ENCODE data around the gene PBX2. TPM values are rescaled to one million over a fixed set of nuclear protein-coding genes. Genes with fewer than 3 reads are reported as not detected.

PBX2 gene
- total and polyA plus RNA-seq, 8 donors = 20.4 to 56.3 (median 29.8) TPM

DNA sequence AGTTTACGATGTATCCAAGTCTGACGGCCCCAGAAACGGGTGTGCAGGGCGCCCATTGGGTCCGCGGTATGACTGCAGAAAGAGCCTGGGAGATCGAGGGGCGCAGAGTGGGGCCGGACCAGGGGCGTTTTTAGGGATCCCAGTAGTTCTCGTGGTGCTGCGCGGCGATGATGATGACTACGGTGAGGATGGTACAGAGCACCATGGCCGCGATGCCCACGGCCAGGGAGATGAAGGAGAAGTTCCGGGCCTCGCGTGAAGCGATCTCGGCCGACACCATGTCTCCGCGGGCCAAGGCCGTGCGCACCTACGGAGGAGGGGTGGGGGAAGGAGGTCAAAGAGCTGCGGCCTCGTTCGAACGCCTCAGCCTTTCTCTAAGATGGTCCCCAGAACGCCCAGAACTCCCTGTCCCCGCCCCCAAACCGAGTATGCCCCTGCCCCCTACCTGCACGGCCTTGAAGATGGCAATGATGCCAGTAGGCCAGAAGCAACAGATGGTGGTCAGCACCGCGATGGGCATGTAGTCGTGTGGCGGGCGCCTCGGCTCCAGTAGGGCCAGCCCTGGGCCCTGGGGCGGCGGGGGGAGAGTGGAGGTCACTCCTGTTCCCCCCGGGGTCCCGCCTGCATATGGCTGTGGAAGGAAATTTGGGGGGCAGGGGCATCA lies 40.8 kb downstream of the PBX2 start:
- H3K4me3 ChIP-seq = peak overlapping the region in 2 of 4 donors; percentile 15 to 46
- no peaks in the 10 kb centered on the region for H3K9me3 ChIP-seq
- no peaks in the 10 kb centered on the region for H3K4me1 ChIP-seq
- TF ChIP-seq, protein P1, sequence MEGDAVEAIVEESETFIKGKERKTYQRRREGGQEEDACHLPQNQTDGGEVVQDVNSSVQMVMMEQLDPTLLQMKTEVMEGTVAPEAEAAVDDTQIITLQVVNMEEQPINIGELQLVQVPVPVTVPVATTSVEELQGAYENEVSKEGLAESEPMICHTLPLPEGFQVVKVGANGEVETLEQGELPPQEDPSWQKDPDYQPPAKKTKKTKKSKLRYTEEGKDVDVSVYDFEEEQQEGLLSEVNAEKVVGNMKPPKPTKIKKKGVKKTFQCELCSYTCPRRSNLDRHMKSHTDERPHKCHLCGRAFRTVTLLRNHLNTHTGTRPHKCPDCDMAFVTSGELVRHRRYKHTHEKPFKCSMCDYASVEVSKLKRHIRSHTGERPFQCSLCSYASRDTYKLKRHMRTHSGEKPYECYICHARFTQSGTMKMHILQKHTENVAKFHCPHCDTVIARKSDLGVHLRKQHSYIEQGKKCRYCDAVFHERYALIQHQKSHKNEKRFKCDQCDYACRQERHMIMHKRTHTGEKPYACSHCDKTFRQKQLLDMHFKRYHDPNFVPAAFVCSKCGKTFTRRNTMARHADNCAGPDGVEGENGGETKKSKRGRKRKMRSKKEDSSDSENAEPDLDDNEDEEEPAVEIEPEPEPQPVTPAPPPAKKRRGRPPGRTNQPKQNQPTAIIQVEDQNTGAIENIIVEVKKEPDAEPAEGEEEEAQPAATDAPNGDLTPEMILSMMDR (IDR thresholded peaks at IDR 0.05) = no peak
- no peaks in the 10 kb centered on the region for H3K27me3 ChIP-seq
- DNase-seq (no peak), FAIRE-seq (no peak), ATAC-seq (no peak)
- H3K36me3 ChIP-seq = no peaks in the 10 kb centered on the region
- intact Hi-C loops (cut with DNase I) = no loop called here
- H3K27ac ChIP-seq = no peak overlapping the region
- 33 to 40% methylated on average over 47 of the region's 47 CpGs for WGBS, 2 donors

DNA sequence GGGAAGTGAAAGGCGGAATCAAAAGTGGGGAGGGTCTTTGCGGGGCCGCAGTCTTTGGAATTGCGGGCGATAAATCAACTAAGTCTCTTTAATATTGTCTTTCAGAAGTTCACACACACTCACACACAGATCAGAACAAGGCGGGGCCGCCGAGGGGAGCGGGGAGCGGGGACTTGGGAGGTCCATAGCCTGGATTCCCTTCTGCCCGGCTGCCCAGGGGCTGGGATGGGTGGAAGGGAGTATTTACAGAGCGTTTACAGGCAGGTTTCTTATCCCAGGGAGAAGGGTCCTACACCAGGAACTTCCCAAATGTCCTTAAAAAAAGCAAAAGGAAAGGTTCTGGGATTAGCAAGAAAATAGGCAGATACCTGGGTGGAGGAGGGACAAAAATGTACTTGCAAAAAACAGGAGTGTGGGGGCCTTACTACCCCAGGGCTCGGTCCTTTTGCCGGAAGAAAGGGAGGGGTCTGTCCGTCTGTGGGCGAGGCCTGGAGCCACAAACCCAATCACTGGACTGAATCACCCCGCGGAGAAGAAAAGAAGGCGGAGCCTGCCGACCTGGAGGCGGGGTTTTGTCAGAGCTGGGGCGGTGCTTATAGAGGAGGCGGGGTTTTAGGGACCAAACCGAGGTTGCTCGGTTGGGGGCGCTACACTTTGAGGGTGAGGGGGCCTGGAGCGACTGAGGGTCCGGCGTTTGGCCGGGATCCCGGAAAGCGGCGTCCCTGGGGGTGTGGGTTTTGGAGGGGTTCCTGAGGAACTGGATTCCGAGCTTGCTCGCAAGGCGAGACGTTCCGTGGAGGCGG lies 41.5 kb downstream of the PBX2 start:
- Histone ChIP-seq H3K27ac (no peak overlapping the region), H3K4me1 (no peaks in the 10 kb centered on the region), H3K9me3 (no peaks in the 10 kb centered on the region), H3K36me3 (no peaks in the 10 kb centered on the region), H3K27me3 (no peaks in the 10 kb centered on the region), H3K4me3 (peak overlapping the region in 2 of 4 donors; percentile 15 to 46)
- WGBS, 2 donors = 14 to 19% methylated on average over 39 of the region's 39 CpGs
- intact Hi-C loops (cut with DNase I) = no loop called here
- DNase-seq (peak; percentile 61 to 88 (median 82)), FAIRE-seq (no peak), ATAC-seq (peak; percentile 86 to 95 (median 92))
- TF ChIP-seq, protein P1 (IDR thresholded peaks at IDR 0.05) = no peak

DNA sequence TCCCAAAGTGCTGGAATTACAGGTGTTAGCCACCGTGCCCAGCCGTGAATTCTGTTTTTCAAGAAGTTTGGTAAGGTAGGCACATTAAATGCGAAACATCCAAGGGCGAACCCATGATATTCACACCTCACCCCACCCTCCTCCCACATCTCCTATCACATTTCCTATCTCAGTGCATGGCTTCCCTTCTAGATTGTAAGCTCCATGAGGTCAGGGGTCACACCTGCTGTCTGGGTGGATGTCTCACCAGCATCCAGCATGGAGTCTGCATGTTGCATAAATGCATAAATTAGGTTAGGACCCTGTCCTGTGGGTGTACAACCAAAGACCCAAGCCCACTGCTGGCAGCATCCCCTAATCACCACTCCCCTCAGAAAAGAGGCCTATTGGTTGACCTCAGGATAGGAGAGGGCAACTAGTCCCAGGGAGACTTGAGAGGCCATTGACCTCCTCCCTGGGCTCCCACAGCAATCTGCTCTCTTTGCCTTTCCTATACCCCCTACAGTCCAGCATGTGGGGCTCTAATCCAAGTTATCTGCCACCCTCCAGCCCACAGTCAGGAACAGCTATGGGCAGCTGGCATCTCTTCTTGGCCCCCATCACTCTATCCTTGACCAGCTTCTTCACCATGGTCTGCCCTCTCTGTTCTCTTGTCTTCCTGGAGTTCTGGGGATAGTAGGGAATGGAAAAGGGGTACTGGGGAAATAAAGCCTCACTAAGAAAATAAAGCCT lies 42.4 kb downstream of the PBX2 start:
- ATAC-seq = no peak

DNA sequence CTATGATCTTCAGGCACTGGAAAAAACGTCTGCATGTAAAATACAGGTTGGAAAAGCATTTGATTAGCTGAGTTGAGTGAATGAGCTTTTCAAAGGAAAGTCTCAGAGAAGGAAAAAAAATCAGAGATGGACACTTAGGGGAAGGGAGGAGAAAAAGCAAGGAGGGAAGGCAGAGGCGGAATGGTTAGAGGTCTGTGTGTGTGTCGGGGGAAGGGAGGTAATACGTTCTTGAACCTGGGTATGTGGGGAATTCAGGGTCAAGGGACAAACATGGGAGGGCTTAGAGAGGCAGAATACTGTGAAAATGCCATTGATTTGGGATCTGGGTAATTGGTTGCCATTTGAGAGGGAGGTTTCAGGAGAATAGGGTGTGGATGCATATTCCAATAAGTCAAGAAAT lies 43.3 kb downstream of the PBX2 start:
- no peak for ATAC-seq
- Histone ChIP-seq H3K4me3 (no peak overlapping the region), H3K9me3 (no peaks in the 10 kb centered on the region), H3K36me3 (no peaks in the 10 kb centered on the region), H3K4me1 (no peaks in the 10 kb centered on the region), H3K27ac (no peak overlapping the region), H3K27me3 (no peaks in the 10 kb centered on the region)
- 31 to 38% methylated on average over 4 of the region's 4 CpGs for WGBS, 2 donors
- FAIRE-seq = no peak
- intact Hi-C loops (cut with DNase I) = no loop called here
- TF ChIP-seq, protein P1 (IDR thresholded peaks at IDR 0.05) = no peak
- no peak for DNase-seq

More for the DNA sequence above, 42.4 kb downstream of the PBX2 start:
- Histone ChIP-seq H3K4me1 (no peaks in the 10 kb centered on the region), H3K9me3 (no peaks in the 10 kb centered on the region), H3K27ac (no peak overlapping the region), H3K36me3 (no peaks in the 10 kb centered on the region), H3K4me3 (no peak overlapping the region), H3K27me3 (no peaks in the 10 kb centered on the region)
- TF ChIP-seq, protein P1 (IDR thresholded peaks at IDR 0.05) = no peak
- DNase-seq = no peak
- intact Hi-C loops (cut with DNase I) = no loop called here
- WGBS, 2 donors = 86 to 90% methylated on average over 4 of the region's 4 CpGs
- no peak for FAIRE-seq
